Neural cell (in vitro differentiated cells): ENCODE measurements around the gene PTEN. TPM values are rescaled to one million over a fixed set of nuclear protein-coding genes. Genes with fewer than 3 reads are reported as not detected.
"Not testable (repeated sequence)": the region's sequence is repeated elsewhere in the genome, so short reads cannot be mapped to it uniquely, and the experiment has no call there.

Source experiments
- H2AFZ ChIP-seq: fragments of 200-600, 300-800 bp; sonication (generic), shearing (Covaris generic); 2 replicates; pipeline ENCODE4 v1.6.0; 2014; ENCODE audit warnings: low read depth, mild to moderate bottlenecking, antibody characterized with exemption, low read length, moderate library complexity
- H3F3A ChIP-seq: fragments of 200-600 bp; shearing (Covaris generic); 2 replicates; pipeline ENCODE4 v1.6.1; 2016; ENCODE audit warnings: mild to moderate bottlenecking, moderate library complexity, mixed read lengths, antibody characterized with exemption, low read length; ENCODE audit not compliant: insufficient read depth, poor library complexity, severe bottlenecking
- H3K27ac ChIP-seq: fragments of 200-600, 300-800 bp; sonication (generic), shearing (Covaris generic); 2 replicates; pipeline ENCODE4 v1.5.1; 2014; ENCODE audit warnings: mild to moderate bottlenecking, low read length, moderate library complexity
- H3K27me3 ChIP-seq: fragments of 300-800, 200-600 bp; sonication (generic), shearing (Covaris generic); 2 replicates; pipeline ENCODE4 v1.6.0; 2014; ENCODE audit warnings: mild to moderate bottlenecking, low read depth, low read length, moderate library complexity; ENCODE audit not compliant: insufficient read depth
- H3K36me3 ChIP-seq: fragments of 300-800, 200-600 bp; sonication (generic), shearing (Covaris generic); 2 replicates; pipeline ENCODE4 v1.5.1; 2014; ENCODE audit warnings: mild to moderate bottlenecking, antibody characterized with exemption, low read length, moderate library complexity; ENCODE audit not compliant: insufficient read depth
- H3K4me2 ChIP-seq: fragments of 300-800, 200-600 bp; sonication (generic), shearing (Covaris generic); 2 replicates; pipeline ENCODE4 v1.6.0; 2014; ENCODE audit warnings: mild to moderate bottlenecking, low read length
- H3K4me3 ChIP-seq: fragments of 300-800, 200-600 bp; sonication (generic), shearing (Covaris generic); 2 replicates; pipeline ENCODE4 v1.5.1; 2014; ENCODE audit warnings: mild to moderate bottlenecking, low read length, moderate library complexity
- H3K79me2 ChIP-seq: fragments of 200-600 bp; shearing (Covaris generic); replicated peaks from 2 replicates; pipeline ENCODE4 v1.6.0; 2014; ENCODE audit warnings: mild to moderate bottlenecking, low read length, moderate library complexity; ENCODE audit not compliant: insufficient read depth
- H3K9ac ChIP-seq: fragments of 300-800, 200-600 bp; sonication (generic), shearing (Covaris generic); 2 replicates; pipeline ENCODE4 v1.6.1; 2016; ENCODE audit warnings: mild to moderate bottlenecking, low read length, mixed read lengths
- H3K9me2 ChIP-seq: fragments of 200-600 bp; shearing (Covaris generic); 2 replicates; pipeline ENCODE4 v1.6.1; 2016; ENCODE audit warnings: mild to moderate bottlenecking, low read length, mixed read lengths; ENCODE audit not compliant: insufficient read depth
- H3K9me3 ChIP-seq: fragments of 200-600, 300-800 bp; sonication (generic), shearing (Covaris generic); 2 replicates; pipeline ENCODE4 v1.6.1; 2016; ENCODE audit warnings: mild to moderate bottlenecking, mixed run types, low read length, moderate library complexity, mixed read lengths
- H4K20me1 ChIP-seq: fragments of 200-600 bp; shearing (Covaris generic); 2 replicates; pipeline ENCODE4 v1.6.1; 2016; ENCODE audit warnings: mild to moderate bottlenecking, mixed run types; ENCODE audit not compliant: insufficient read depth
- EP300 ChIP-seq: fragments of 450-650 bp; conservative IDR thresholded peaks from 2 replicates; pipeline ENCODE4 v1.6.1; 2014; ENCODE audit warnings: antibody characterized with exemption, mild to moderate bottlenecking, moderate library complexity; ENCODE audit not compliant: poor library complexity, severe bottlenecking
- EZH2 ChIP-seq: fragments of 200-600, 300-800 bp; shearing (Covaris generic), sonication (generic); IDR thresholded peaks from 2 replicates; pipeline ENCODE4 v1.6.1; 2014; ENCODE audit warnings: antibody characterized with exemption, low read length, borderline replicate concordance, mild to moderate bottlenecking; ENCODE audit not compliant: insufficient read depth, poor library complexity, severe bottlenecking
- MXI1 ChIP-seq: fragments of 450-650 bp; conservative IDR thresholded peaks from 2 replicates; pipeline ENCODE4 v1.6.1; 2014; ENCODE audit warnings: antibody characterized with exemption, mild to moderate bottlenecking; ENCODE audit not compliant: poor library complexity, severe bottlenecking
- POLR2AphosphoS5 ChIP-seq: IDR thresholded peaks from 2 replicates; pipeline ENCODE4 v1.6.1; 2012
- RAD21 ChIP-seq: fragments of 450-650 bp; conservative IDR thresholded peaks from 2 replicates; pipeline ENCODE4 v1.6.1; 2014; ENCODE audit warnings: antibody characterized with exemption, mild to moderate bottlenecking, moderate library complexity
- SMC3 ChIP-seq: fragments of 450-650 bp; conservative IDR thresholded peaks from 2 replicates; pipeline ENCODE4 v1.6.1; 2014; ENCODE audit warnings: antibody characterized with exemption, mild to moderate bottlenecking, moderate library complexity; ENCODE audit not compliant: poor library complexity
- TAF1 ChIP-seq: IDR thresholded peaks from 2 replicates; pipeline ENCODE4 v1.6.1; 2012; ENCODE audit warnings: low read depth
- polyA plus RNA-seq: library from polyadenylated mRNA; depleted of rRNA; stranded (reverse); fragments of >200 nt; gene quantifications from 2 replicates; pipeline ENCODE4 v1.2.3, GENCODE V29; 2014
- TF ChIP-seq, protein P1 (sequence below): fragments of 450-650 bp; IDR thresholded peaks from 2 replicates; pipeline ENCODE4 v1.5.1; 2014; ENCODE audit warnings: antibody characterized with exemption, mild to moderate bottlenecking, moderate library complexity; ENCODE audit not compliant: poor library complexity, severe bottlenecking
- TF ChIP-seq, protein P2 (sequence below): IDR thresholded peaks from 2 replicates; pipeline ENCODE4 v1.6.1; 2012; ENCODE audit warnings: borderline replicate concordance

The PTEN gene
- polyA plus RNA-seq, 1 donor from 2014 or later = 47.3 TPM

DNA sequence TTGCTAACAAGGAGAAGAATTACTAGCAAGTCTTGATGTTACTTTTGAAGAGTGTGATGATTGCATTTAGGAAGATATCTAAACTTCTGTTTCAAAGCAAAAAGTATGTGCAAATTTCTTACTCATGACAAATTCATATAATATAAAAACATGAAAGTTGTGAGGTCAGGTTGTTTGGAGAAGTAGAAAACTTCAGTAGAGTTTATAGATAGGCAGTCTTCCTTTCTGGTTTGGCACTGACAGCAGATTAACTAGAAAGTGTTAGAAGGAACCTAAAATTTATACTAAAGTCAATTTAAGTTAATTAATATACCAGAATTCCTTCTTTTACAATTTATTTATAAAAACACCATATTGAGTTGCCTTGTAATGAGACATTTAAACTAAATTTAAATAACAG lies 16.9 kb downstream of the PTEN start:
- no peak overlapping the region for H3K4me3 ChIP-seq
- no peaks in the 10 kb centered on the region for H3K27me3 ChIP-seq
- H3K9me3 ChIP-seq = no peaks in the 10 kb centered on the region
- no peaks in the 10 kb centered on the region for H3F3A ChIP-seq
- H3K9me2 ChIP-seq = no peaks in the 10 kb centered on the region
- no peak overlapping the region for H3K4me2 ChIP-seq
- TF ChIP-seq EP300 (no peak), MXI1 (no peak), SMC3 (no peak), POLR2AphosphoS5 (no peak), TAF1 (no peak), RAD21 (no peak), EZH2 (no peak)
- TF ChIP-seq, protein P1, sequence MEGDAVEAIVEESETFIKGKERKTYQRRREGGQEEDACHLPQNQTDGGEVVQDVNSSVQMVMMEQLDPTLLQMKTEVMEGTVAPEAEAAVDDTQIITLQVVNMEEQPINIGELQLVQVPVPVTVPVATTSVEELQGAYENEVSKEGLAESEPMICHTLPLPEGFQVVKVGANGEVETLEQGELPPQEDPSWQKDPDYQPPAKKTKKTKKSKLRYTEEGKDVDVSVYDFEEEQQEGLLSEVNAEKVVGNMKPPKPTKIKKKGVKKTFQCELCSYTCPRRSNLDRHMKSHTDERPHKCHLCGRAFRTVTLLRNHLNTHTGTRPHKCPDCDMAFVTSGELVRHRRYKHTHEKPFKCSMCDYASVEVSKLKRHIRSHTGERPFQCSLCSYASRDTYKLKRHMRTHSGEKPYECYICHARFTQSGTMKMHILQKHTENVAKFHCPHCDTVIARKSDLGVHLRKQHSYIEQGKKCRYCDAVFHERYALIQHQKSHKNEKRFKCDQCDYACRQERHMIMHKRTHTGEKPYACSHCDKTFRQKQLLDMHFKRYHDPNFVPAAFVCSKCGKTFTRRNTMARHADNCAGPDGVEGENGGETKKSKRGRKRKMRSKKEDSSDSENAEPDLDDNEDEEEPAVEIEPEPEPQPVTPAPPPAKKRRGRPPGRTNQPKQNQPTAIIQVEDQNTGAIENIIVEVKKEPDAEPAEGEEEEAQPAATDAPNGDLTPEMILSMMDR = no peak
- TF ChIP-seq, protein P2, sequence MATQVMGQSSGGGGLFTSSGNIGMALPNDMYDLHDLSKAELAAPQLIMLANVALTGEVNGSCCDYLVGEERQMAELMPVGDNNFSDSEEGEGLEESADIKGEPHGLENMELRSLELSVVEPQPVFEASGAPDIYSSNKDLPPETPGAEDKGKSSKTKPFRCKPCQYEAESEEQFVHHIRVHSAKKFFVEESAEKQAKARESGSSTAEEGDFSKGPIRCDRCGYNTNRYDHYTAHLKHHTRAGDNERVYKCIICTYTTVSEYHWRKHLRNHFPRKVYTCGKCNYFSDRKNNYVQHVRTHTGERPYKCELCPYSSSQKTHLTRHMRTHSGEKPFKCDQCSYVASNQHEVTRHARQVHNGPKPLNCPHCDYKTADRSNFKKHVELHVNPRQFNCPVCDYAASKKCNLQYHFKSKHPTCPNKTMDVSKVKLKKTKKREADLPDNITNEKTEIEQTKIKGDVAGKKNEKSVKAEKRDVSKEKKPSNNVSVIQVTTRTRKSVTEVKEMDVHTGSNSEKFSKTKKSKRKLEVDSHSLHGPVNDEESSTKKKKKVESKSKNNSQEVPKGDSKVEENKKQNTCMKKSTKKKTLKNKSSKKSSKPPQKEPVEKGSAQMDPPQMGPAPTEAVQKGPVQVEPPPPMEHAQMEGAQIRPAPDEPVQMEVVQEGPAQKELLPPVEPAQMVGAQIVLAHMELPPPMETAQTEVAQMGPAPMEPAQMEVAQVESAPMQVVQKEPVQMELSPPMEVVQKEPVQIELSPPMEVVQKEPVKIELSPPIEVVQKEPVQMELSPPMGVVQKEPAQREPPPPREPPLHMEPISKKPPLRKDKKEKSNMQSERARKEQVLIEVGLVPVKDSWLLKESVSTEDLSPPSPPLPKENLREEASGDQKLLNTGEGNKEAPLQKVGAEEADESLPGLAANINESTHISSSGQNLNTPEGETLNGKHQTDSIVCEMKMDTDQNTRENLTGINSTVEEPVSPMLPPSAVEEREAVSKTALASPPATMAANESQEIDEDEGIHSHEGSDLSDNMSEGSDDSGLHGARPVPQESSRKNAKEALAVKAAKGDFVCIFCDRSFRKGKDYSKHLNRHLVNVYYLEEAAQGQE = no peak
- H3K27ac ChIP-seq = no peak overlapping the region
- no peak overlapping the region for H3K9ac ChIP-seq
- H4K20me1 ChIP-seq = no peaks in the 10 kb centered on the region
- H3K36me3 ChIP-seq = peaks cover 3% of the 10 kb centered on the region
- H3K79me2 ChIP-seq = peaks cover 34% of the 10 kb centered on the region
- H2AFZ ChIP-seq = no peak overlapping the region

DNA sequence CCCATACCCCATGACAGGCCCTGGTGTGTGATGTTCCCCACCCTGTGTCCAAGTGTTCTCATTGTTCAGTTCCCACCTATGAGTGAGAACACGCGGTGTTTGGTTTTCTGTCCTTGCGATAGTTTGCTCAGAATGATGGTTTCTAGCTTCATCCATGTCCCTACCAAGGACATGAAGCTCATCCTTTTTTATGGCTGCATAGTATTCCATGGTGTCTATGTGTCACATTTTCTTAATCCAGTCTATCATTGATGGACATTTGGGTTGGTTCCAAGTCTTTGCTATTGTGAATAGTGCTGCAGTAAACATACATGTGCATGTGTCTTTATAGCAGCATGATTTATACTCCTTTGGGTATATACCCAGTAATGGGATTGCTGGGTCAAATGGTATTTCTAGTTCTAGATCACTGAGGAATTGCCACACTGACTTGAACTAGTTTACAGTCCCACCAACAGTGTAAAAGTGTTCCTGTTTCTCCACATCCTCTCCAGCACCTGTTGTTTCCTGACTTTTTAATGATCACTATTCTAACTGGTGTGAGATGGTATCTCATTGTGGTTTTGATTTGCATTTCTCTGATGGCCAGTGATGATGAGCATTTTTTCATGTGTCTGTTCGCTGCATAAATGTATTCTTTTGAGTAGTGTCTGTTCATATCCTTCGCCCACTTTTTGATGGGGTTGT lies 18.1 kb downstream of the PTEN start:
- not testable (repeated sequence) for H3K27me3 ChIP-seq, H3K9me3 ChIP-seq, H3K27ac ChIP-seq, H3K9ac ChIP-seq, H3K4me2 ChIP-seq, H3F3A ChIP-seq, H3K4me3 ChIP-seq, H4K20me1 ChIP-seq, H3K9me2 ChIP-seq, H2AFZ ChIP-seq
- H3K79me2 ChIP-seq = peaks cover 23% of the 10 kb centered on the region
- peaks cover 14% of the 10 kb centered on the region for H3K36me3 ChIP-seq
